Measurements from ENCODE around the gene CNNM4.

DNA sequence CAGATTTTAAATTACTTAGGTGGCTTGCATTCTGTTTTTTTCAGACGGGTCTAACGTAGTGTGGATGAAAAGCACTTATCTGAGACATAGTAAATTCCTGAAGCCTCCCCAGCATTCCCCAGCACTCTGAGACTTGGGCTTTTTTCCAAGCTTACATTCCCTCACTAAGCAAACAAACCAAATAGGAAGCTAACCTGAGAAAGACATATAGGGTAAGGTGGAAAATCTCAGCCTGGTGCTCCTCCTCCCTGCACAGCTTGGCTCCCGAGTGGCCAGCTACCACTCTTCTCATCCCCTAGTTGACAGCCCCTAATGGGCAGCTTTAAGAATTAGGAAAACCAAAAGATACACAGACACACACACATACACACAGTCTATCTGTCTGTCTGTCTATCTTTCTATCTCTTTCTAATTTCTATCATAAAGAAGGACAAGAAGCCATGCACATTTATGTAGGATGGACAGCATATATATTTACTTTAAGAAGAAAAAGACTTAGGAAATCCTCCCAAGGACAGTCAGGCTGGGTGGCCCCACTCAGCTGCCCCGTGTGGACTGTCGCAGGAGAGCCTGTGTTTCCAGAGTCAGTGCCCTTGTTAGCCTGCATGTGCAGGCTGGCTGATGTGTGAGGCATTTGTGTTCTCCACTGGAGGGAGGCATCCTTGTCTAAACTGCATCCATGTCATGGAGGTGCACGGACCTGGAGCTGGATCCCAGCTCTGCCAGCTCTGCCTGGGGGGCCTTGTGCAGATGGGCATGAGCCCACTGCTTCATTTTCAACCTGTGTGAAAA, 63.6 kb downstream of the CNNM4 start:
- no peak for TF ChIP-seq CTCF (IDR thresholded peaks at IDR 0.05)
- no peak for TF ChIP-seq POLR2A (IDR thresholded peaks at IDR 0.05)
- TF ChIP-seq POLR2AphosphoS5 (IDR thresholded peaks at IDR 0.05), result no peak

Data from sigmoid colon (tissue), 4 donors.